GM18502 (cell line): Measurements from ENCODE around the gene C6orf52.
"Not testable (repeated sequence)": the region's sequence is repeated elsewhere in the genome, so short reads cannot be mapped to it uniquely, and the experiment has no call there.

Experiments used
- ATAC-seq: cut with Tn5 transposase; IDR thresholded peaks from one replicate; pipeline ENCODE4 v1.9.1; 2021; ENCODE audit warnings: mild to moderate bottlenecking; ENCODE audit not compliant: unreplicated experiment, poor library complexity

Gene C6orf52

DNA sequence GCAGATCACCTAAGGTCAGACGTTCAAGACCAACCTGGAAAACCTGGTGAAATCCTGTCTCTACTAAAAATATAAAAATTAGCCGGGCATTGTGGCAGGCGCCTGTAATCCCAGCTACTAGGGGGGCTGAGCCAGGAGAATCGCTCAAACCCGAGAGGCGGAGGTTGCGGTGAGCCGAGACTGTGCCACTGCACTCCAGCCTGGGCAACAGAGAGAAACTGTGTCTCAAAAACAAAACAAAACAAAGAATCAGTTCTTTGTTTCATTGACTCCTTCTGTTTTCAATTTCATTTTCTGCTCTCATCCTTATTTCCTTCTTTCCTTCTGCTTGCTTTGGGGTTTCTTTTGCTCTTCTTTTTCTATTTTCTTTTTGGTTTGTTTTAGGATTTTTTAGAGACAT, 19.5 kb upstream of the C6orf52 start:
- ATAC-seq: no peak

- ATAC-seq: no peak
These were observed 2.2 kb upstream of the C6orf52 start for GRCh38 chr6:10696655-10697054.

DNA sequence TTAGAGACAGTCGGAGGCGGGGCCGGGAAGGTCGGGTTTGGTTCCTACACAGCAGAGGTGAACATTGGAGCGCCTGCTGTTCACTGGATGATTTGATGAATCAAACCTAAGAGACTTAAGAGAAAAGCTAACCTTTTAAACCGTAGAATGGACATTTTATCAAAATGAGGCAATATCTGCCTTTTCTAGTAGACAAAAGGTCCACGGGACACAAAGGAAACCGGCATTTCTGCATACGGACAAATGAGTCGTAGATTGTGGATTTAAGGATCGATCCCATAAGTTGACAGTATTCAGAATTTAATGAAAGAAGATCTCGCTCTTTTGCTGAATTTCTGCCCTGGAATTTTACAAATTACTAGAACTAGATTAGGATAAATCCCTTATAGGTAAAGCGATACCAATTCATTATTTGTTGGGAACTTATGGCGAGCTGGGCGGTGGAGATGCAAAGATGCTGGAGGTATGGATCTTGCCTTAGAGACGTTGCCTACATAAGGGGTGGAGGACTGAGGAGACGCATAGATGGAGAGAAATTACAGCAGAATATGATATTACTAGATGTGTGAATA, 756 bp upstream of the C6orf52 start:
- no peak for ATAC-seq

GRCh38 chr6:10692965-10693538, 1.4 kb downstream of the C6orf52 start:
- ATAC-seq: no peak

- ATAC-seq: no peak
These were observed 3.6 kb downstream of the C6orf52 start for GRCh38 chr6:10690651-10691445.

DNA sequence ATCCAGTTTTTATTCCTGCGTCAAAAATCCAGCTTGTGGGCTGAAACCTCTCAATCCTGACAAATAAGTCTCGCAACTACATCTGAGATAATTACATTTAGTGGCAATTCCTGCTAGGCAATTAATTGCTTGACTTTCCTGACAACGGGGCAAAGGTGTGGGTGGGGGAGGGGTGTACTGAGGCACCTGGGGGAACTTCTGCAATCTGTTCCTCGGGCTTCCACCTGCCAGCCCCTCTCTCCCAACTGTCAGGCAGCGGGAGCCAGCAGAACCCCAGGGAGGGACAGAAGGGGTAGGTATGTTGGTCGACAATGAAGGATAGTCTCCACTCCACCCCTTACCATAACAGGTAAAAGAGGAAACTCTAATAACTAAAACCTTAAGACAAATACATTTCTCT, 6.8 kb downstream of the C6orf52 start:
- ATAC-seq: no peak

DNA sequence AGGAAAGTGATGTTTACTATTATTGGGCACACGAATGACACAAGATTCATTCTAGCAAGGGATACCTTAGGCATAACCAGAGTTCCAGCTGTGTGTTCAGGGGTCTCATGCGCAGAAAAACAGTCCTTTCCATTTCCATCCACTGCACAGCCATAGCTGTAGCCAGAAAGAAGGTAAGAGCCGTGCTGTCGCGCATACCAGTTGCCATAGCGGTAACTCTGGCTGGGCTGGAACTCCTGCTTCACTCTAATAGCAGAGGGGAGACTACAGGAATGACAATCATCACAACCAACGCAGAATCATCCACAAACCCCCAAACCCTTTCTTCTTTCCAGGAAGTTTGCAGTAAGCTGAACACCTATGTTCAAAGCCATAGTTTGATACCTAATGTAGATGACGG, 7.5 kb downstream of the C6orf52 start:
- no peak for ATAC-seq

DNA sequence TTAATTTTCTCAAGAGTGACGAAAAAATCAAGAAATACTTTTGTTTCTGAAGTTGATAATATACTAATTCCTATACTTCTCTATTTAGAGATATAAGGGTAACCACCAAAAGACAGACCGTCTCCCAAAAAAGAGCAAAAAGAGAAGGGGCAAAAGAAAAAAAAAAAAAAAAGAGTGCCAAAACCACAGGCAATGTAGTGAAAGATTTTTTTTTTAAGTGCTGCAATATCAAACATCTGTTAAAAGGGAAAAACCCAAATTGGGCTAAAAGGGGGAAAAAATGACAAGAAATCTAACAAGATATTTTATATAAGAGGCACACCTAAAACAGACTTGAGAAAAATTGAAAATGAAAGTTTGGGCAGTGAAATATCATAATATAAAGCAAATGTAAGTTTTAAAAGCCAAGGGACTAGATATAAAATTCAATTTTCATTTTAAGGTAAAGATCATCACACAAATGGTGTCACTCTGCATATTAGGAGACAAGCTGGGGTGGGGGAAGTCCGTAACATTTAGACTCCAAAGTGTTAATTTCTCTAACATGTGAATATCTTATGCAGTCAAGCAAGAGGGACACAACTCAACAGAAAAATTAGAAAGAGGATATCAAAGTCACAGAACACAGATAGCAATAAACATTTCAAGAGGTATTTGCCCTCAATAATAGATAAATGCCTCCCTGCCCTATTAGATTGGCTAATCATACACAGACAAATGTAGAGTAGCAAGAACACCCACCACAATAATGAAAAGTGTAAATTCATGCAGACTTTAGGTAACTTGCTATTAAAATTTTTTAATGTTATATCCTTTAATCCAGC, 9.1 kb downstream of the C6orf52 start:
- no peak for ATAC-seq

DNA sequence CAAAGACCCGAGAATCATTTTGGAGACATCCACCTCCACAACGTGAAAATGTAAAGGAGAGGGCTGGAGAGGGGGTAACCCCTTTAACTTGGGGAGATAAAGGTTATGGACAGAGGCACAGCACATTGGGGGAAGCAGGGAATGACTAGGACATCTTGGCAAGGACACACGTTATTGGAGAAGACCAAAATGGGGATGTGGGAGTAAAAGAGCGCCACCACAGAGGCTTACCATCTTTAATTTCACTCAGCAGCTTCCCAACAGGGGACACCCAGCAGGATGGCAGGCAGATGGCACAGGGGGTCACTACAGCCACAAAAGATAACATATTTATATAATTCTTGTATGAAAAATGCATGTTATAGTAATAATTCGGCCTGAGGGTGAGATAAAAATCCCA, 9.8 kb downstream of the C6orf52 start:
- ATAC-seq: no peak

- no peak for ATAC-seq
These were observed 11.9 kb downstream of the C6orf52 start for GRCh38 chr6:10682355-10682988.

DNA sequence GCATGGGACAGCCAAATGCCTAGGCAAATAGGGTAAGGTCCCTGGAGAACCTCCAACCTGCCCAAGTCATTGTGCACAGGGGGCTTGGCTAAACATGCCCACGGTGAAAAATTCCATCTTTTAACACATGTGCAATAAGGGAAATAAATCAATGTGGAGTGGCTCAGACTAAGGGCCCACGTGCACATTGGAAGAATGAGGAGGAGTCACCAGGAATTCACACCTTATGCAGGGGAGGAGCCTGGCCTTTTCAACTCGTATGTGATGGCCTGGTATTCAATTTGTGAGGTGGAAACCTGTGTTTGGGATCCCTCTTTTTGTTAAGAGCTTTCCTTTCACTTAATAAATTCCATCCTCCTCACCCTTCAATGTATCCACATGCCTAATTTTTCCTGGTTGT, 12.6 kb downstream of the C6orf52 start:
- ATAC-seq: no peak

- no peak for ATAC-seq
These were observed 16.0 kb downstream of the C6orf52 start for GRCh38 chr6:10678456-10678855.

GRCh38 chr6:10676403-10676802, 18.0 kb downstream of the C6orf52 start:
- no peak for ATAC-seq

- no peak for ATAC-seq
These were observed 26.1 kb downstream of the C6orf52 start for GRCh38 chr6:10668126-10668917.

DNA sequence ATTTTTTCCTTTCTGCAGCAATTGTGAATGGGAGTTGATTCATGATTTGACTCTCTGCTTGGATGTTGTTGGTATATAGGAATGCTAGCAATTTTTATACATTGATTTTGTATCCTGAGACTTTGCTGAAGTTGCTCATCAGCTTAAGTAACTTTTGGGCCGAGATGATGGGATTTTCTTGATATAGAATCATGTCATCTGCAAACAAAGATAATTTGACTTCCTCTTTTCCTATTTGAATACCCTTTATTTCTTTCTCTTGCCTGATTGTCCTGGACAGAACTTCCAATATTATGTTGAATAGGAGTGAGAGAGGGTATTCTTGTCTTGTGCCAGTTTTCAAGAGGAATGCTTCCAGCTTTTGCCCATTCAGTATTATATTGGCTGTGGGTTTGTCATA, 28.8 kb downstream of the C6orf52 start:
- not testable (repeated sequence) for ATAC-seq

DNA sequence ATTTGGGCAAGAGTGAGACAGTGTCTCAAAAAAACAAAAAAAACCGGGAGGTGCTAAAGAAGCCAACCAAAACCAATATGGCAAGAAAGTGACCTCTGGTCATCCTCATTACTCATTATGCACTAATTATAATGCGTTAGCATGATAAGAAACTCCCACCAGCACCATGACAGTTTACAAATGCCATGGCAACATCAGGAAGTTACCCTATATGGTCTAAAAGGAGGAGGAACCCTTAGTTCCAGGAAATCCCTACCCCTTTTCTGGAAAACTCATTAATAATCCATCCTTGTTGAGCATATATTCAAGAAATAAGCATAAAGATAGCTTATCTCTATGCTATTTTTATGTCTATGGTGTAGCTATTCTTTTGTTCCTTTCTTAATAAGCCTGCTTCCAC, 31.7 kb downstream of the C6orf52 start:
- no peak for ATAC-seq

- no peak for ATAC-seq
These were observed 32.2 kb downstream of the C6orf52 start for GRCh38 chr6:10662207-10662606.

- ATAC-seq: not testable (repeated sequence)
These were observed 33.8 kb downstream of the C6orf52 start for GRCh38 chr6:10660431-10661191.
